Esophagus squamous epithelium (tissue), 5 donors: ENCODE results near the gene TBC1D1. TPM values are rescaled to one million over a fixed set of nuclear protein-coding genes. Genes with fewer than 3 reads are reported as not detected.

ENCODE experiments used
- DNase-seq: peaks from one replicate; lab custom pipeline; 2025; lab: John Stamatoyannopoulos, UW
- H3K27ac ChIP-seq, 4 donors: fragments of 200-600 bp; sonication (generic); one replicate each; pipeline ENCODE4 v1.5.1; 2016 to 2019; ENCODE audit warnings: mild to moderate bottlenecking in 1 of 4
- H3K27me3 ChIP-seq, 4 donors: fragments of 200-600 bp; sonication (generic); 1 replicate in 3 of 4; 2 replicates in 1 of 4; pipeline versions ENCODE4 v1.5.1 to v1.6.0; 2017 to 2021; ENCODE audit warnings: antibody characterized with exemption in 1 of 4
- H3K36me3 ChIP-seq, 3 donors: fragments of 200-600 bp; sonication (generic); one replicate each; pipeline ENCODE4 v1.5.1; 2016 to 2019
- H3K4me1 ChIP-seq, 3 donors: fragments of 200-600 bp; sonication (generic); one replicate each; pipeline ENCODE4 v1.5.1; 2017 to 2019
- H3K4me3 ChIP-seq, 4 donors: fragments of 200-600 bp; sonication (generic); 1 replicate in 3 of 4; 2 replicates in 1 of 4; pipeline ENCODE4 v1.5.1; 2016 to 2019; ENCODE audit warnings: mild to moderate bottlenecking in 2 of 4, moderate library complexity in 1 of 4
- H3K9me3 ChIP-seq, 3 donors: fragments of 200-600 bp; sonication (generic); one replicate each; pipeline ENCODE4 v1.5.1; 2016 to 2019
- CTCF ChIP-seq, 6 experiments: fragments of 450-650 bp in 4 of 6; fragments of 200-600 bp in 2 of 6; sonication (generic) in 2 of 6; IDR thresholded peaks; one replicate each; pipeline ENCODE4 v1.5.1; 2016 to 2019; ENCODE audit warnings: antibody characterized with exemption in 6 of 6, mild to moderate bottlenecking in 4 of 6, moderate library complexity in 4 of 6
- POLR2A ChIP-seq, 4 donors: fragments of 450-650 bp; IDR thresholded peaks; one replicate each; pipeline ENCODE4 v1.6.1; 2017; ENCODE audit warnings: antibody characterized with exemption in 4 of 4, mild to moderate bottlenecking in 4 of 4, moderate library complexity in 3 of 4
- WGBS, 2 donors: methylation state at CpG; one replicate each; pipeline ENCODE4 v1.1.5; 2018; 5-methylcytosine and 5-hydroxymethylcytosine counted together
- intact Hi-C: fragments of 100-400 bp; cut with DNase I; formaldehyde crosslinking; loops from one replicate; pipeline ENCODE4 v1.15.0; 2022
- total RNA-seq, 4 donors: library from RNA; depleted of rRNA; stranded (reverse); fragments of >200 nt; gene quantifications; one replicate each; pipeline ENCODE4 v1.1.0, GENCODE V29; 2016
- donor health status: DM: yes; HTN: yes; CAD: no.

TBC1D1 gene
- total RNA-seq, 4 donors from 2014 or later = 6.9 to 44.6 (median 25.6) TPM

DNA sequence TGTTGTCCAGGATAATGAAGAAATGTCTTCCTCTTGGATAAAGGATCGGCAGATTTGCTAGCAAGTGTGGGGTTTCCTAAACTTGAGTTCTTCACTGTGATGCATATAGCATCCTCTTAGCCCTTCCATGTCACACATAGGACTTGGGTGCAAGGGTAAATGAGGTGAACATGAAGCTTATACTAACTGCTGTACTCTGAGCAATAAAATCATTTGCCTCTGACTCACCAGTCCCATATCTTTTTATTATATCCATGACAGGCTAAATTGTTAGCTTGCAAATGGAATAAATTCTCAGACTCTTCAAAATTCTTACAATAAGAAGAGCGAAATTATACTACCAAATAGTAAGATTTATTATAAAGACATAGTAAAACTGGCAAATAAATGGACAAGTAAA is 14.7 kb upstream of the TBC1D1 start:
- Histone ChIP-seq H3K27ac (peak overlapping the region in 1 of 4 donors; percentile 9), H3K36me3 (no peaks in the 10 kb centered on the region), H3K9me3 (no peaks in the 10 kb centered on the region), H3K27me3 (no peaks in the 10 kb centered on the region), H3K4me3 (no peak overlapping the region), H3K4me1 (peaks cover 0 to 21% (median 11%) of the 10 kb centered on the region in 3 donors)
- DNase-seq = no peak
- intact Hi-C loops = no loop called here
- TF ChIP-seq CTCF (IDR thresholded peaks at IDR 0.05) (no peak), POLR2A (IDR thresholded peaks at IDR 0.05) (no peak)
- 95 to 100% methylated on average over 2 of the region's 2 CpGs for WGBS, 2 donors

GRCh38 chr4:37879365-37879764 is 11.5 kb upstream of the TBC1D1 start:
- DNase-seq = no peak
- Histone ChIP-seq H3K36me3 (no peaks in the 10 kb centered on the region), H3K9me3 (no peaks in the 10 kb centered on the region), H3K4me1 (peaks cover 0 to 5% (median 0%) of the 10 kb centered on the region in 3 donors), H3K4me3 (no peak overlapping the region), H3K27ac (no peak overlapping the region), H3K27me3 (no peaks in the 10 kb centered on the region)
- intact Hi-C loops = no loop called here
- no peak for TF ChIP-seq POLR2A (IDR thresholded peaks at IDR 0.05)
- TF ChIP-seq CTCF (IDR thresholded peaks at IDR 0.05) = no peak
- WGBS, 2 donors = 91 to 95% methylated on average over 7 of the region's 8 CpGs

- Histone ChIP-seq H3K27me3 (no peaks in the 10 kb centered on the region), H3K4me1 (peaks cover 0 to 5% (median 0%) of the 10 kb centered on the region in 3 donors), H3K9me3 (no peaks in the 10 kb centered on the region), H3K36me3 (no peaks in the 10 kb centered on the region), H3K4me3 (no peak overlapping the region), H3K27ac (no peak overlapping the region)
- no peak for TF ChIP-seq POLR2A (IDR thresholded peaks at IDR 0.05)
- TF ChIP-seq CTCF (IDR thresholded peaks at IDR 0.05) = no peak
- no peak for DNase-seq
- WGBS, 2 donors = 77 to 86% methylated on average over 5 of the region's 5 CpGs
- intact Hi-C loops = no loop called here
Measured at GRCh38 chr4:37881811-37882210, 9.1 kb upstream of the TBC1D1 start.

DNA sequence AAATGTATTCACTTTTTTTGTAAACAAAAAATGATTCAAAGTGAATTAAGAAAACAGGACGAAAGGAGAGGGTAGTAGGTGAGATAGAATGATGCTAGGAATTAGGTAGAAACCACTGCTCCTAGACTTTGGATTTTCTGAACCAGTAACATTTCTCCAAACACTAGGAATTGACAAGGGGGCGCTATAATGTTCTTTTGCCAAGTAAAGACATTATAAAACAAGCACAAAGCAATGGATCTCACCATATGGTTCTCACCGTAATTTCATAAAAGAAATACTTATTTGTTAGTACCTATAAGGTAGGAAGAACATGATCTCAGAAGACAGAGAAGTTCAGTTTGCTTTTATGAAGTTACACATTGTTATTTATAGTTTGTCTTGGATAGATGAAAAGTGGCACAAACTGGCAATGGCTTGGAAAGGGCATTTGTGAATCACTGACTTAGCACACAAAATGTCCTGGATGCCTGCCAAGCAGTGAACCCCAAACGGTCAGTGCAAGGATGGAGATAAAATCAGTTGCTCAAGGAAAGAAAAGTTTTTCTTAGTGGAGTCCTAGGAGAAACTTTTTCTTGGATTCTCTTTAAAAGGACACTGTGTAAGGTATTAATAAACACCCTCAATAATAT is 8.1 kb upstream of the TBC1D1 start:
- DNase-seq = no peak
- Histone ChIP-seq H3K27ac (peak overlapping the region in 1 of 4 donors; percentile 28), H3K4me1 (peaks cover 0 to 5% (median 0%) of the 10 kb centered on the region in 3 donors), H3K27me3 (no peaks in the 10 kb centered on the region), H3K9me3 (no peaks in the 10 kb centered on the region), H3K4me3 (no peak overlapping the region), H3K36me3 (no peaks in the 10 kb centered on the region)
- WGBS, 2 donors = 36 to 45% methylated on average over 4 of the region's 4 CpGs
- intact Hi-C loops = no loop called here
- TF ChIP-seq POLR2A (IDR thresholded peaks at IDR 0.05) = no peak
- TF ChIP-seq CTCF (IDR thresholded peaks at IDR 0.05) = no peak

DNA sequence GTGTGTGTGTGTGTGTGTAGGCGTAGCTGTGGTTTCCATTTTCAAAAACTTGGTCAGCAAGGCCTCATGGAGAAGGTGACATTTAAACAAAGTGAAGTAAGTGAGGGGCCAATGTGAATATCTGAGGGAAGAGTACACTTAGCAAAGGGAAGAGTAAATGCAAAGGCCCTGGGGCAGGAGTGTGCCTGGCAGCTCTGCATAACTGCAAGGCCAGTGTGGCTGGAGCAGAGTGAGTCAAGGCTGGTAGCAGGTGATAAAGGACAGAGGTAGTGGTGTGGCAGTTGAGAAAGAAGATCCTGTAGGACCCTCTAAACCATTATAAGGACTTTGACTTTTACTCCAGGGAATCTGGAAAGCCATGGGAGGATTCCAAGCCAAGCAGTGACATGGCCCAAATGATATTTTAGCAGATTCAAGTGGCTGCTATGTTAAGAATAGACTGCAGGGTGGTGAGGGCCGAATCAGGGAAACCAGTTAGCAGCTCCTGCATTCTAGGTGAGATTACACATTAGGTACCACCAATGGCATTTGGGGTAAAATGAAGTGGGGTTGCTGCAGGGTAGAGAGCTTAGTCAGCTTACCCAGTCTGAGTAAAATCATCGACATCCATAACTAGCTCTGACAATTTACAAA is 5.9 kb upstream of the TBC1D1 start:
- WGBS, 2 donors = 76 to 78% methylated on average over 3 of the region's 3 CpGs
- intact Hi-C loops = no loop called here
- Histone ChIP-seq H3K36me3 (no peaks in the 10 kb centered on the region), H3K4me1 (peaks cover 0 to 9% (median 3%) of the 10 kb centered on the region in 3 donors), H3K27me3 (no peaks in the 10 kb centered on the region), H3K27ac (peak overlapping the region in 3 of 4 donors; percentile 57 to 81 (median 67)), H3K9me3 (no peaks in the 10 kb centered on the region), H3K4me3 (no peak overlapping the region)
- DNase-seq = no peak
- TF ChIP-seq POLR2A (IDR thresholded peaks at IDR 0.05) = no peak
- TF ChIP-seq CTCF (IDR thresholded peaks at IDR 0.05) = no peak
